SH-SY5Y (cell line): ENCODE data around the gene ADCY3.

Experiments used
- GATA2 ChIP-seq: IDR thresholded peaks from 2 replicates; pipeline ENCODE4 v1.6.1; 2011; ENCODE audit warnings: mild to moderate bottlenecking, low read depth, low read length
- GATA3 ChIP-seq: IDR thresholded peaks from 2 replicates; pipeline ENCODE4 v1.6.1; 2011; ENCODE audit warnings: low read depth, mild to moderate bottlenecking, low read length, moderate library complexity

- TF ChIP-seq GATA2 (no peak), GATA3 (no peak)
Measured at GRCh38 chr2:24843330-24843860, 76.6 kb downstream of the ADCY3 start.
